ENCODE measurements around the gene CCDC88C.

Gene CCDC88C

GRCh38 chr14:91381801-91382670 lies 35.6 kb downstream of the CCDC88C start:
- Histone ChIP-seq H2AFZ (ENCODE audit: low read depth, low read length) (no peak overlapping the region), H3K4me2 (ENCODE audit: low read length) (peak overlapping the region; percentile 87), H3K9ac (ENCODE audit: low read length) (no peak overlapping the region), H3K27me3 (ENCODE audit: low read depth, low read length) (no peaks in the 10 kb centered on the region), H3K4me3 (ENCODE audit: low read length) (peak overlapping the region; percentile 22; the same call in 1 of the 2 replicates), H4K20me1 (ENCODE audit: insufficient read depth, low read length) (peaks cover 95% of the 10 kb centered on the region), H3K36me3 (replicated peaks; ENCODE audit: low read depth, low read length) (peaks cover 16% of the 10 kb centered on the region), H3K4me1 (ENCODE audit: low read length) (peaks cover 82% of the 10 kb centered on the region), H3K79me2 (ENCODE audit: low read length) (peaks cover 100% of the 10 kb centered on the region), H3K27ac (ENCODE audit: low read length) (peak overlapping the region; percentile 44; the same call in 1 of the 2 replicates), H3K9me3 (ENCODE audit: insufficient read depth, low read length) (no peaks in the 10 kb centered on the region)
- TF ChIP-seq CTCF (IDR thresholded peaks at IDR 0.05; ENCODE audit: low read depth, low read length) (no peak), EZH2phosphoT487 (IDR thresholded peaks at IDR 0.05; ENCODE audit: low read depth) (no peak)

DNA sequence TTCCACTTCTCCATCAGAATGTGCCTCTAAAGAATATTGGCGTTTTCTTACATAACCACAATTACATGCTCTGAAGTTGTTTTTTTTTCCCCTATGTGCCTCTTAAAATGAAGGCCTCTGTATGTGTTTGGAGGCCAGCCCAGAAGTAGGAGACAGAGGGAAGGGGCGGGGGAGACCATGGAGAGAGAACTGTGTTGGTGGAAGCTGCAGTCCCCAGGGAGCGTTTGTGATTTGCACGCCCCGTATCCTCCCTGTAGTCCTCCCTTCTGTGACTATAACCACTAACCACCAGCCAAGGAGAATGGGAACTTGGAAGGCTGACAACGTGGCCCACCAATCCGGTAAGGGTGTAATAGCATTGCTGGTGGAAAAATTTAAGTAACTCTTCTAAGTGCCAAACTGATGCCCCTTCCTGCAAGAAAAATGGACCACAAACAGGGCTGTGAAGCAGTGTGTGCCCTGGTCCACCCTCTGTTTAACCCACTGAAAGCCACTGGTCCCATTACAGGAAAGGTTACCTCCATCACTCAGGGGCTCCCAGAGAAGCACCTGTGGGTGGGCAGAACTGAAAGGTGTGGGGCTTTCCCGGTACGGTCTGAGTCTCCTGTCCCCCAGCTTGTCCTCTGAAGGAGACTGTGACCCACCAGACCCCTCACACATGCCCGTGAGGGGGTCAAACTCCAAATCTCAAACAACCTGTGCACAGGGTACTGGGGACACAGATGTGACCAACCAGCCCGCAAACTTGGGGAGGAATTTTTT lies 36.8 kb downstream of the CCDC88C start:
- no peaks in the 10 kb centered on the region for H3K27me3 ChIP-seq (ENCODE audit: low read depth, low read length)
- H4K20me1 ChIP-seq (ENCODE audit: insufficient read depth, low read length), result peaks cover 86% of the 10 kb centered on the region
- no peaks in the 10 kb centered on the region for H3K9me3 ChIP-seq (ENCODE audit: insufficient read depth, low read length)
- H3K27ac ChIP-seq (ENCODE audit: low read length), result peak overlapping the region; percentile 44
- H3K4me1 ChIP-seq (ENCODE audit: low read length), result peaks cover 94% of the 10 kb centered on the region
- TF ChIP-seq EZH2phosphoT487 (IDR thresholded peaks at IDR 0.05; ENCODE audit: low read depth) (no peak), CTCF (IDR thresholded peaks at IDR 0.05; ENCODE audit: low read depth, low read length) (no peak)
- peaks cover 100% of the 10 kb centered on the region for H3K79me2 ChIP-seq (ENCODE audit: low read length)
- no peak overlapping the region for H3K9ac ChIP-seq (ENCODE audit: low read length)
- peak overlapping the region; percentile 22 for H3K4me3 ChIP-seq (ENCODE audit: low read length)
- peaks cover 11% of the 10 kb centered on the region for H3K36me3 ChIP-seq (replicated peaks; ENCODE audit: low read depth, low read length)
- H3K4me2 ChIP-seq (ENCODE audit: low read length), result peak overlapping the region; percentile 87
- H2AFZ ChIP-seq (ENCODE audit: low read depth, low read length), result no peak overlapping the region

DNA sequence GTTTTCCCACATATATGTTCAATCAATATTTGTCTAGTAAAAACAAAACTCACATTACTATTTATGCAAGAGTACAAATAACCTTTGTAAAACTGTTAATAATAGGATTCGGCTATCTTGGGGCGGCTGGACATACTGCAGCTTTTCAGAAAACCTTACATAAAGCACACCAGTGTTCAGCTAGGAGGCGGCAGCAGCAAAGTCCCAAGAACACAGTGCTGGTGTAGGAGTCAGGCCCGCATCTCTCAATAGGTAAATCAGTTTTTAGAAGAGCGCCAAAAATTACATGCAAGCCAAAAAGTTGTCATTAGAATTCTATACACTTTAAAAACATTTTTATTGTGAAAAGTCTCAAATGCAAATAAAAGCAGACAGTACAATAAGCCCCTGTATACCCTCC lies 37.5 kb downstream of the CCDC88C start:
- Histone ChIP-seq H3K9ac (ENCODE audit: low read length) (peak overlapping the region; percentile 4; the same call in 1 of the 2 replicates), H3K9me3 (ENCODE audit: insufficient read depth, low read length) (no peaks in the 10 kb centered on the region), H3K4me1 (ENCODE audit: low read length) (peaks cover 98% of the 10 kb centered on the region), H2AFZ (ENCODE audit: low read depth, low read length) (no peak overlapping the region), H3K4me3 (ENCODE audit: low read length) (no peak overlapping the region), H3K79me2 (ENCODE audit: low read length) (peaks cover 100% of the 10 kb centered on the region), H3K4me2 (ENCODE audit: low read length) (peak overlapping the region; percentile 87), H3K27me3 (ENCODE audit: low read depth, low read length) (no peaks in the 10 kb centered on the region), H3K36me3 (replicated peaks; ENCODE audit: low read depth, low read length) (peaks cover 13% of the 10 kb centered on the region), H3K27ac (ENCODE audit: low read length) (no peak overlapping the region), H4K20me1 (ENCODE audit: insufficient read depth, low read length) (peaks cover 81% of the 10 kb centered on the region)
- TF ChIP-seq EZH2phosphoT487 (IDR thresholded peaks at IDR 0.05; ENCODE audit: low read depth) (no peak), CTCF (IDR thresholded peaks at IDR 0.05; ENCODE audit: low read depth, low read length) (peak; percentile 16; the same call in 1 of the 2 replicates)

- H3K4me1 ChIP-seq (ENCODE audit: low read length), result peaks cover 98% of the 10 kb centered on the region
- 0 out of 2 replicates have a peak overlapping the region, but pooled peaks have one; percentile 24 for H3K4me3 ChIP-seq (ENCODE audit: low read length)
- peaks cover 19% of the 10 kb centered on the region for H3K36me3 ChIP-seq (replicated peaks; ENCODE audit: low read depth, low read length)
- no peak overlapping the region for H3K27ac ChIP-seq (ENCODE audit: low read length)
- H2AFZ ChIP-seq (ENCODE audit: low read depth, low read length), result no peak overlapping the region
- H4K20me1 ChIP-seq (ENCODE audit: insufficient read depth, low read length), result peaks cover 76% of the 10 kb centered on the region
- no peaks in the 10 kb centered on the region for H3K27me3 ChIP-seq (ENCODE audit: low read depth, low read length)
- peak overlapping the region; percentile 4; the same call in 1 of the 2 replicates for H3K9ac ChIP-seq (ENCODE audit: low read length)
- H3K4me2 ChIP-seq (ENCODE audit: low read length), result peak overlapping the region; percentile 87
- peaks cover 100% of the 10 kb centered on the region for H3K79me2 ChIP-seq (ENCODE audit: low read length)
- TF ChIP-seq EZH2phosphoT487 (IDR thresholded peaks at IDR 0.05; ENCODE audit: low read depth) (no peak), CTCF (IDR thresholded peaks at IDR 0.05; ENCODE audit: low read depth, low read length) (no peak)
- H3K9me3 ChIP-seq (ENCODE audit: insufficient read depth, low read length), result no peaks in the 10 kb centered on the region
These were observed 38.1 kb downstream of the CCDC88C start for GRCh38 chr14:91379579-91379932.

All from OCI-LY3 (cell line).